WI38 (cell line): ENCODE measurements around the gene TRIM42.

ENCODE experiments used
- H3K4me3 ChIP-seq: 2 replicates; pipeline ENCODE4 v1.5.1; 2011; ENCODE audit warnings: low read depth, mild to moderate bottlenecking, control low read depth, low read length
- CTCF ChIP-seq: IDR thresholded peaks from 2 replicates; pipeline ENCODE4 v1.5.1; 2012; ENCODE audit warnings: low read depth, mild to moderate bottlenecking, control low read depth, low read length

Gene TRIM42

DNA sequence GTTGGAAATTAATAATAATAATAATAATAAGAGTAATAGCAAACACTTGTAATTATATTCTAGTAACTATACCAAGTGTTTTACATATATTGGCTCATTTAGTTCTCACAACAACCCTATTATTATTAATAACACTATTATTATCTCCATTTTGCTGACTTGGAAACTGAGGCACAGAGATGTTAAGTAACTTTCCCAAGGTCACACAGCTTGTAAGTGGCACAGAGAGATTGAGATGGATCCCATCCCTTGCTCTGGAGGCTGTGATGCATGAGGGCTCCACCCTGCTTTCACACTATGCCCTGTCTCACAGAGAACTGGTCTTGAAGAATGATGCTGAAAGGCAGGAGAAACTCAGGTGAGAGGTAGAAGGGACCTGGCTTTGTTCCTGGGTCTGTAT is 31.9 kb downstream of the TRIM42 start:
- H3K4me3 ChIP-seq = no peak overlapping the region
- TF ChIP-seq CTCF = no peak

GRCh38 chr3:140710711-140711389 is 33.0 kb downstream of the TRIM42 start:
- no peak overlapping the region for H3K4me3 ChIP-seq
- TF ChIP-seq CTCF = no peak

DNA sequence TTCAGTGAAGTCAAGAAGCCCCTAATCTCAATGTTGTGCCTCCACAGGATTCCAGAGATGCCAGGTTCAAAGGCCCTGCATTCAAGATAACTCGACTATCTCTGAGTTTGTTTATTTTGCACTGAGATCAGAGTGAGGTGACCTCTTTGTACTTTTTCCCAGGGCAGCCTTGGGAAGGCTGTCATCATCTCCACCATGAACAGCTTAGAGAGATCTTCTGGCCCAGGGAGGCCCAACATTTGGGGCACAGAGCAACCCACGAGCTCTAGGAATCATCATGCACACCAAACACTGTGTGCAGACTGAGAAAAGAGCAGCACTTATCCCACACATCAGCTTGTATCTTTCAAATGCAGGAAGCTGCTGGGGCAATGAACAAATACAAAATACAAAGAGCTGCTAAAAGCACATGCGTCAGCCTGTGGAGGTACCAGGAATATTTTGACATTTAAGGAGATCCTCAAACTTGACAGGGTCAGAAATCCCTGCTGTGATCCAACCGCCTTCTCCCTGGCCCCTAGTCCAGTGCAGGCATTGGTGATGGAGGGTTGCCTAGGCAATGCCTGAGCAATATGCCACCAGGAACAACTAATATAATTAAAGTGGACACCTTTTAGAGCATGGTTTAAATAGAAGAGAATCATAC is 33.6 kb downstream of the TRIM42 start:
- no peak for TF ChIP-seq CTCF
- no peak overlapping the region for H3K4me3 ChIP-seq

DNA sequence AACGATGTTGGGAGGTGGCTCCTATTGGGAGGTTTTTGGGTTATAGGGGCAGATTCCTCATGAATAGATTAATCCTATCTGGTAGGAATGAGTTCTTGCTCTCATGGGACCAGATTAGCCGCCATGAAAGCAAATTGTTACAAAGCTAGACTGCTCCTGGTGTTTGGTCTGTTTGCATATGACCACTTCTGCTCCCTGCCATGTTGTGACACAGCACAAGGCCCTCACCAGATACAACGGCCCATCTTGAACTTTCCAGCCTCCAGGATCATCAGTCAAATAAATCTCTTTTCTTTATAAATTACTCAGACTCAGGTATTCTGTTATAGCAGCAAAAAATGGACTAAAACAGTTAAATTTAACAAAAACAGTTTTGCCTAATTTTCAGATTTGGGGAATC is 34.4 kb downstream of the TRIM42 start:
- H3K4me3 ChIP-seq = no peak overlapping the region
- no peak for TF ChIP-seq CTCF

- no peak for TF ChIP-seq CTCF
- H3K4me3 ChIP-seq = no peak overlapping the region
These were observed 37.2 kb downstream of the TRIM42 start for GRCh38 chr3:140715035-140715434.

DNA sequence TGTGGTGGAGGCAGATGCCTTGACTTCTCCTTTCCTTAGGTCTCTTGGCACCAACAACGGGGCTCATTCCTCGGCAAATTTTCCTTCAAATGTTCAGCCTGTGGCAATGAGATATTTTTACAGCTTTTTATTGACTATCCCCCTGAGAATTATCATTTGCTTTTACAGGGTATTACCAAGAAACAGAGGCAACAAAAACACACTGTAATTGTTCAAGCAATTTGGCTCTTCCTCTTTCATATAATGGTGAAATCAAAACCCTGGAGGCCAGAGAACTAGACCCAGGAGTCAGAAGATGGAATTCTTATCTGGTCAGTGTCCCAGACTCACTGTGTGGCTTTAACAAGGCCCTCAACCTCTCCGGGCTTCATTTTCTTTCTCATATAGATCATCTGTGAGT is 40.1 kb downstream of the TRIM42 start:
- no peak for TF ChIP-seq CTCF

GRCh38 chr3:140719841-140720614 is 42.2 kb downstream of the TRIM42 start:
- no peak for TF ChIP-seq CTCF
- no peak overlapping the region for H3K4me3 ChIP-seq

More for the DNA sequence above, 40.1 kb downstream of the TRIM42 start:
- H3K4me3 ChIP-seq = no peak overlapping the region
